Measurements from ENCODE around the gene TDRD15. TPM values are rescaled to one million over a fixed set of nuclear protein-coding genes. Genes with fewer than 3 reads are reported as not detected.
"Not testable (repeated sequence)": the region's sequence is repeated elsewhere in the genome, so short reads cannot be mapped to it uniquely, and the experiment has no call there.

TDRD15 gene
- total and polyA plus RNA-seq, 4 donors: 0.09 to 0.75 (median 0.42) TPM

GRCh38 chr2:21098294-21098693, 25.5 kb upstream of the TDRD15 start:
- no peak overlapping the region for H3K4me3 ChIP-seq (ENCODE audit: low read depth in 1 of 3, low read length in 3 of 3)
- H3K27ac ChIP-seq (ENCODE audit: low read depth in 1 of 2, low read length in 2 of 2): peak overlapping the region; percentile 87 to 95
- H3K36me3 ChIP-seq (ENCODE audit: control insufficient read depth in 4 of 4, insufficient read depth in 3 of 4, low read depth in 1 of 4, low read length in 3 of 4): no peaks in the 10 kb centered on the region
- 98% methylated on average over 1 of the region's 1 CpG for WGBS
- H3K9ac ChIP-seq (ENCODE audit: low read depth in 1 of 2, low read length in 2 of 2): no peak overlapping the region
- H3K27me3 ChIP-seq (ENCODE audit: control insufficient read depth in 4 of 4, insufficient read depth in 4 of 4, low read length in 3 of 4): no peaks in the 10 kb centered on the region
- no peak for DNase-seq (ENCODE audit: low spot score)
- TF ChIP-seq HNF4A (conservative IDR thresholded peaks at IDR 0.05) (no peak), HNF4G (IDR thresholded peaks at IDR 0.05) (no peak), EGR1 (IDR thresholded peaks at IDR 0.05; ENCODE audit: low read depth in 2 of 2) (no peak), YY1 (IDR thresholded peaks at IDR 0.05) (no peak), GABPA (IDR thresholded peaks at IDR 0.05 in 1 of 2, conservative IDR thresholded peaks at IDR 0.05 in 1 of 2) (no peak)
- TF ChIP-seq, protein P1, sequence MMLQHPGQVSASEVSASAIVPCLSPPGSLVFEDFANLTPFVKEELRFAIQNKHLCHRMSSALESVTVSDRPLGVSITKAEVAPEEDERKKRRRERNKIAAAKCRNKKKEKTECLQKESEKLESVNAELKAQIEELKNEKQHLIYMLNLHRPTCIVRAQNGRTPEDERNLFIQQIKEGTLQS (IDR thresholded peaks at IDR 0.05): no peak
- TF ChIP-seq, protein P2, sequence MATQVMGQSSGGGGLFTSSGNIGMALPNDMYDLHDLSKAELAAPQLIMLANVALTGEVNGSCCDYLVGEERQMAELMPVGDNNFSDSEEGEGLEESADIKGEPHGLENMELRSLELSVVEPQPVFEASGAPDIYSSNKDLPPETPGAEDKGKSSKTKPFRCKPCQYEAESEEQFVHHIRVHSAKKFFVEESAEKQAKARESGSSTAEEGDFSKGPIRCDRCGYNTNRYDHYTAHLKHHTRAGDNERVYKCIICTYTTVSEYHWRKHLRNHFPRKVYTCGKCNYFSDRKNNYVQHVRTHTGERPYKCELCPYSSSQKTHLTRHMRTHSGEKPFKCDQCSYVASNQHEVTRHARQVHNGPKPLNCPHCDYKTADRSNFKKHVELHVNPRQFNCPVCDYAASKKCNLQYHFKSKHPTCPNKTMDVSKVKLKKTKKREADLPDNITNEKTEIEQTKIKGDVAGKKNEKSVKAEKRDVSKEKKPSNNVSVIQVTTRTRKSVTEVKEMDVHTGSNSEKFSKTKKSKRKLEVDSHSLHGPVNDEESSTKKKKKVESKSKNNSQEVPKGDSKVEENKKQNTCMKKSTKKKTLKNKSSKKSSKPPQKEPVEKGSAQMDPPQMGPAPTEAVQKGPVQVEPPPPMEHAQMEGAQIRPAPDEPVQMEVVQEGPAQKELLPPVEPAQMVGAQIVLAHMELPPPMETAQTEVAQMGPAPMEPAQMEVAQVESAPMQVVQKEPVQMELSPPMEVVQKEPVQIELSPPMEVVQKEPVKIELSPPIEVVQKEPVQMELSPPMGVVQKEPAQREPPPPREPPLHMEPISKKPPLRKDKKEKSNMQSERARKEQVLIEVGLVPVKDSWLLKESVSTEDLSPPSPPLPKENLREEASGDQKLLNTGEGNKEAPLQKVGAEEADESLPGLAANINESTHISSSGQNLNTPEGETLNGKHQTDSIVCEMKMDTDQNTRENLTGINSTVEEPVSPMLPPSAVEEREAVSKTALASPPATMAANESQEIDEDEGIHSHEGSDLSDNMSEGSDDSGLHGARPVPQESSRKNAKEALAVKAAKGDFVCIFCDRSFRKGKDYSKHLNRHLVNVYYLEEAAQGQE (IDR thresholded peaks at IDR 0.05): no peak
- H3K9me3 ChIP-seq (ENCODE audit: control insufficient read depth in 4 of 4, low read length in 3 of 4): no peaks in the 10 kb centered on the region
- H3K4me1 ChIP-seq (ENCODE audit: control insufficient read depth in 4 of 4, insufficient read depth in 4 of 4, low read length in 3 of 4): peaks cover 12 to 44% (median 32%) of the 10 kb centered on the region in 4 donors

- H3K27ac ChIP-seq (ENCODE audit: low read depth in 1 of 2, low read length in 2 of 2): peak overlapping the region; percentile 87 to 95
Measured at GRCh38 chr2:21099281-21099907, 24.4 kb upstream of the TDRD15 start.

GRCh38 chr2:21101514-21102155, 22.1 kb upstream of the TDRD15 start:
- not testable (repeated sequence) for H3K27me3 ChIP-seq (ENCODE audit: control insufficient read depth in 4 of 4, insufficient read depth in 4 of 4, low read length in 3 of 4); H3K36me3 ChIP-seq (ENCODE audit: control insufficient read depth in 4 of 4, insufficient read depth in 3 of 4, low read depth in 1 of 4, low read length in 3 of 4); H3K4me3 ChIP-seq (ENCODE audit: low read depth in 1 of 3, low read length in 3 of 3); H3K9me3 ChIP-seq (ENCODE audit: control insufficient read depth in 4 of 4, low read length in 3 of 4); H3K9ac ChIP-seq (ENCODE audit: low read depth in 1 of 2, low read length in 2 of 2); H3K27ac ChIP-seq (ENCODE audit: low read depth in 1 of 2, low read length in 2 of 2); DNase-seq (ENCODE audit: low spot score)
- H3K4me1 ChIP-seq (ENCODE audit: control insufficient read depth in 4 of 4, insufficient read depth in 4 of 4, low read length in 3 of 4): peaks cover 13 to 50% (median 42%) of the 10 kb centered on the region in 4 donors
- WGBS: 96% methylated on average over 34 of the region's 34 CpGs

More at GRCh38 chr2:21099281-21099907, 24.4 kb upstream of the TDRD15 start:
- Histone ChIP-seq H3K4me3 (ENCODE audit: low read depth in 1 of 3, low read length in 3 of 3) (no peak overlapping the region), H3K9me3 (ENCODE audit: control insufficient read depth in 4 of 4, low read length in 3 of 4) (no peaks in the 10 kb centered on the region), H3K4me1 (ENCODE audit: control insufficient read depth in 4 of 4, insufficient read depth in 4 of 4, low read length in 3 of 4) (peaks cover 13 to 45% (median 35%) of the 10 kb centered on the region in 4 donors), H3K27me3 (ENCODE audit: control insufficient read depth in 4 of 4, insufficient read depth in 4 of 4, low read length in 3 of 4) (no peaks in the 10 kb centered on the region), H3K36me3 (ENCODE audit: control insufficient read depth in 4 of 4, insufficient read depth in 3 of 4, low read depth in 1 of 4, low read length in 3 of 4) (no peaks in the 10 kb centered on the region), H3K9ac (ENCODE audit: low read depth in 1 of 2, low read length in 2 of 2) (no peak overlapping the region)
- DNase-seq (ENCODE audit: low spot score): no peak
- TF ChIP-seq SP1 (IDR thresholded peaks at IDR 0.05): peak; percentile 76
- TF ChIP-seq EGR1 (IDR thresholded peaks at IDR 0.05; ENCODE audit: low read depth in 2 of 2): peak; percentile 61 to 97
- peak; percentile 32 for TF ChIP-seq HNF4G (IDR thresholded peaks at IDR 0.05)
- TF ChIP-seq, protein P3, sequence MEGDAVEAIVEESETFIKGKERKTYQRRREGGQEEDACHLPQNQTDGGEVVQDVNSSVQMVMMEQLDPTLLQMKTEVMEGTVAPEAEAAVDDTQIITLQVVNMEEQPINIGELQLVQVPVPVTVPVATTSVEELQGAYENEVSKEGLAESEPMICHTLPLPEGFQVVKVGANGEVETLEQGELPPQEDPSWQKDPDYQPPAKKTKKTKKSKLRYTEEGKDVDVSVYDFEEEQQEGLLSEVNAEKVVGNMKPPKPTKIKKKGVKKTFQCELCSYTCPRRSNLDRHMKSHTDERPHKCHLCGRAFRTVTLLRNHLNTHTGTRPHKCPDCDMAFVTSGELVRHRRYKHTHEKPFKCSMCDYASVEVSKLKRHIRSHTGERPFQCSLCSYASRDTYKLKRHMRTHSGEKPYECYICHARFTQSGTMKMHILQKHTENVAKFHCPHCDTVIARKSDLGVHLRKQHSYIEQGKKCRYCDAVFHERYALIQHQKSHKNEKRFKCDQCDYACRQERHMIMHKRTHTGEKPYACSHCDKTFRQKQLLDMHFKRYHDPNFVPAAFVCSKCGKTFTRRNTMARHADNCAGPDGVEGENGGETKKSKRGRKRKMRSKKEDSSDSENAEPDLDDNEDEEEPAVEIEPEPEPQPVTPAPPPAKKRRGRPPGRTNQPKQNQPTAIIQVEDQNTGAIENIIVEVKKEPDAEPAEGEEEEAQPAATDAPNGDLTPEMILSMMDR (IDR thresholded peaks at IDR 0.05; ENCODE audit: low read depth, low read length, missing input control): no peak
- TF ChIP-seq FOXA2 (IDR thresholded peaks at IDR 0.05): peak; percentile 19
- TF ChIP-seq, protein P4, sequence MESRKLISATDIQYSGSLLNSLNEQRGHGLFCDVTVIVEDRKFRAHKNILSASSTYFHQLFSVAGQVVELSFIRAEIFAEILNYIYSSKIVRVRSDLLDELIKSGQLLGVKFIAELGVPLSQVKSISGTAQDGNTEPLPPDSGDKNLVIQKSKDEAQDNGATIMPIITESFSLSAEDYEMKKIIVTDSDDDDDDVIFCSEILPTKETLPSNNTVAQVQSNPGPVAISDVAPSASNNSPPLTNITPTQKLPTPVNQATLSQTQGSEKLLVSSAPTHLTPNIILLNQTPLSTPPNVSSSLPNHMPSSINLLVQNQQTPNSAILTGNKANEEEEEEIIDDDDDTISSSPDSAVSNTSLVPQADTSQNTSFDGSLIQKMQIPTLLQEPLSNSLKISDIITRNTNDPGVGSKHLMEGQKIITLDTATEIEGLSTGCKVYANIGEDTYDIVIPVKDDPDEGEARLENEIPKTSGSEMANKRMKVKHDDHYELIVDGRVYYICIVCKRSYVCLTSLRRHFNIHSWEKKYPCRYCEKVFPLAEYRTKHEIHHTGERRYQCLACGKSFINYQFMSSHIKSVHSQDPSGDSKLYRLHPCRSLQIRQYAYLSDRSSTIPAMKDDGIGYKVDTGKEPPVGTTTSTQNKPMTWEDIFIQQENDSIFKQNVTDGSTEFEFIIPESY (IDR thresholded peaks at IDR 0.05): no peak
- TF ChIP-seq GABPA (IDR thresholded peaks at IDR 0.05 in 1 of 2, conservative IDR thresholded peaks at IDR 0.05 in 1 of 2): no peak
- peak; percentile 67 to 76 for TF ChIP-seq RXRA (IDR thresholded peaks at IDR 0.05)
- peak; percentile 21 to 35 for TF ChIP-seq RAD21 (IDR thresholded peaks at IDR 0.05)
- peak; percentile 42 to 85 for TF ChIP-seq JUND (IDR thresholded peaks at IDR 0.05)
- peak; percentile 75 to 87 for TF ChIP-seq HNF4A (conservative IDR thresholded peaks at IDR 0.05)
- peak; percentile 31 for TF ChIP-seq YY1 (IDR thresholded peaks at IDR 0.05)
- WGBS: 30% methylated on average over 5 of the region's 5 CpGs
